H9 (cell line): ENCODE results near the gene C5orf58. TPM values are rescaled to one million over a fixed set of nuclear protein-coding genes. Genes with fewer than 3 reads are reported as not detected.

Source experiments
- DNase-seq: peaks from one replicate; pipeline ENCODE4 v3.0.0-alpha.2; 2017
- H2AFZ ChIP-seq: one replicate; pipeline ENCODE4 v1.6.1; 2013; ENCODE audit warnings: mild to moderate bottlenecking, low read length, control low read depth, moderate library complexity
- H2AK5ac ChIP-seq: 2 replicates; pipeline ENCODE4 v1.6.1; 2013; ENCODE audit warnings: low read length, control low read depth, mixed read lengths; ENCODE audit not compliant: insufficient read length
- H2BK120ac ChIP-seq: one replicate; pipeline ENCODE4 v1.6.1; 2013; ENCODE audit warnings: low read depth, mild to moderate bottlenecking, low read length, control low read depth, inconsistent platforms; ENCODE audit not compliant: poor library complexity, severe bottlenecking
- H2BK12ac ChIP-seq: 2 replicates; pipeline ENCODE4 v1.6.1; 2013; ENCODE audit warnings: low read length, control low read depth, mixed read lengths, low read depth; ENCODE audit not compliant: insufficient read length
- H2BK15ac ChIP-seq: 2 replicates; pipeline ENCODE4 v1.6.1; 2013; ENCODE audit warnings: low read depth, low read length, control low read depth
- H2BK20ac ChIP-seq: one replicate; pipeline ENCODE4 v1.6.1; 2013; ENCODE audit warnings: low read depth, mild to moderate bottlenecking, low read length, control low read depth, inconsistent platforms; ENCODE audit not compliant: poor library complexity, severe bottlenecking
- H2BK5ac ChIP-seq: 2 replicates; pipeline ENCODE4 v1.6.1; 2013; ENCODE audit warnings: low read length, control low read depth, mixed read lengths; ENCODE audit not compliant: insufficient read length
- H3K14ac ChIP-seq: 2 replicates; pipeline ENCODE4 v1.6.1; 2013; ENCODE audit warnings: low read length, control low read depth; ENCODE audit not compliant: insufficient read depth
- H3K18ac ChIP-seq: 2 replicates; pipeline ENCODE4 v1.6.1; 2013; ENCODE audit warnings: low read depth, mild to moderate bottlenecking, mixed read lengths, low read length, control low read depth; ENCODE audit not compliant: insufficient read length
- H3K23ac ChIP-seq: 2 replicates; pipeline ENCODE4 v1.6.1; 2013; ENCODE audit warnings: low read length, control low read depth, mixed read lengths, low read depth; ENCODE audit not compliant: insufficient read length
- H3K23me2 ChIP-seq: 2 replicates; pipeline ENCODE4 v1.6.1; 2013; ENCODE audit warnings: low read depth, mild to moderate bottlenecking, mixed read lengths, low read length, control low read depth; ENCODE audit not compliant: insufficient read length, poor library complexity, severe bottlenecking
- H3K27ac ChIP-seq: 2 replicates; pipeline ENCODE4 v1.5.1; 2013; ENCODE audit warnings: low read length, control low read depth, mixed read lengths, low read depth; ENCODE audit not compliant: insufficient read length
- H3K27me3 ChIP-seq: 2 replicates; pipeline ENCODE4 v1.6.1; 2013; ENCODE audit warnings: low read length, control low read depth, inconsistent platforms; ENCODE audit not compliant: insufficient read depth
- H3K4ac ChIP-seq: 2 replicates; pipeline ENCODE4 v1.6.1; 2013; ENCODE audit warnings: low read depth, mild to moderate bottlenecking, control low read depth, inconsistent platforms, low read length, moderate library complexity
- H3K4me1 ChIP-seq: 2 replicates; pipeline ENCODE4 v1.6.1; 2013; ENCODE audit warnings: low read length, control low read depth, inconsistent platforms; ENCODE audit not compliant: insufficient read depth
- H3K4me2 ChIP-seq: 2 replicates; pipeline ENCODE4 v1.6.1; 2013; ENCODE audit warnings: low read length, control low read depth, mixed read lengths; ENCODE audit not compliant: insufficient read length, insufficient read depth
- H3K56ac ChIP-seq: 2 replicates; pipeline ENCODE4 v1.6.1; 2013; ENCODE audit warnings: low read depth, mild to moderate bottlenecking, mixed read lengths, low read length, control low read depth; ENCODE audit not compliant: insufficient read length
- H3K79me1 ChIP-seq: 2 replicates; pipeline ENCODE4 v1.6.1; 2013; ENCODE audit warnings: low read depth, mild to moderate bottlenecking, moderate library complexity, low read length, control low read depth, inconsistent platforms; ENCODE audit not compliant: insufficient read depth, poor library complexity, severe bottlenecking
- H3K79me2 ChIP-seq: 2 replicates; pipeline ENCODE4 v1.6.1; 2013; ENCODE audit warnings: low read length, control low read depth, inconsistent platforms; ENCODE audit not compliant: insufficient read depth
- H3K9ac ChIP-seq: 2 replicates; pipeline ENCODE4 v1.6.1; 2013; ENCODE audit warnings: low read length, control low read depth, mixed read lengths; ENCODE audit not compliant: insufficient read length; ENCODE audit errors: extremely low read depth
- H3K9me3 ChIP-seq: one replicate; pipeline ENCODE4 v1.6.1; 2013; ENCODE audit warnings: low read depth, low read length, inconsistent platforms; ENCODE audit not compliant: control insufficient read depth
- H3T11ph ChIP-seq: one replicate; pipeline ENCODE4 v1.6.1; 2013; ENCODE audit warnings: mild to moderate bottlenecking, low read length, control low read depth, inconsistent platforms
- H4K20me1 ChIP-seq: one replicate; pipeline ENCODE4 v1.6.1; 2013; ENCODE audit not compliant: control insufficient read depth, insufficient read length, insufficient read depth
- H4K5ac ChIP-seq: 2 replicates; pipeline ENCODE4 v1.6.1; 2013; ENCODE audit warnings: low read depth, mild to moderate bottlenecking, mixed read lengths, low read length, control low read depth; ENCODE audit not compliant: insufficient read length
- H4K8ac ChIP-seq: replicated peaks from 2 replicates; pipeline ENCODE4 v1.6.1; 2013; ENCODE audit warnings: low read length, control low read depth, mixed read lengths, low read depth; ENCODE audit not compliant: insufficient read length
- H4K91ac ChIP-seq: 2 replicates; pipeline ENCODE4 v1.6.1; 2013; ENCODE audit warnings: low read depth, mild to moderate bottlenecking, moderate library complexity, mixed read lengths, low read length, control low read depth; ENCODE audit not compliant: insufficient read length
- H3K27ac Mint-ChIP-seq, 3 experiments: 2 replicates in 2 of 3; 3 replicates in 1 of 3; pipeline ENCODE4 v1.8.0; 2020 to 2021; ENCODE audit warnings: mixed read lengths in 3 of 3, mild to moderate bottlenecking in 1 of 3, moderate library complexity in 1 of 3
- H3K27me3 Mint-ChIP-seq: 2 replicates; pipeline ENCODE4 v1.8.0; 2021; ENCODE audit warnings: low read depth, mild to moderate bottlenecking, moderate library complexity, mixed read lengths
- H3K36me3 Mint-ChIP-seq, 3 experiments: 2 replicates in 2 of 3; 3 replicates in 1 of 3; pipeline ENCODE4 v1.8.0; 2020 to 2021; ENCODE audit warnings: low read depth in 3 of 3, mixed read lengths in 3 of 3; ENCODE audit not compliant: insufficient read depth in 1 of 3
- H3K4me1 Mint-ChIP-seq, 2 experiments: 2 replicates each; pipeline ENCODE4 v1.8.0; 2020; ENCODE audit warnings: mixed read lengths in 2 of 2
- H3K4me3 Mint-ChIP-seq, 2 experiments: 2 replicates in 1 of 2; 3 replicates in 1 of 2; pipeline ENCODE4 v1.8.0; 2020 to 2021; ENCODE audit warnings: mild to moderate bottlenecking in 2 of 2, mixed read lengths in 2 of 2, moderate library complexity in 1 of 2
- H3K9me3 Mint-ChIP-seq, 2 experiments: 2 replicates in 1 of 2; 3 replicates in 1 of 2; pipeline ENCODE4 v1.8.0; 2020; ENCODE audit warnings: mild to moderate bottlenecking in 2 of 2, mixed read lengths in 2 of 2, moderate library complexity in 1 of 2
- WGBS: extraction: QIAGEN DNeasy Blood & Tissue Kit; methylation state at CpG from one replicate; pipeline ENCODE4 v1.1.7; 2013; ENCODE audit warnings: missing lambda C conversion rate, low lambda C conversion rate, mixed read lengths; ENCODE audit not compliant: insufficient read length; ENCODE audit errors: extremely low coverage; 5-methylcytosine and 5-hydroxymethylcytosine counted together
- total RNA-seq: library from RNA; stranded (reverse); gene quantifications from 2 replicates; pipeline ENCODE4 v1.2.1, GENCODE V29; 2021
- TF ChIP-seq, protein P1 (sequence below): fragments of 200-600 bp; sonication (generic); conservative IDR thresholded peaks from 3 replicates; pipeline ENCODE4 v1.8.0; 2021; ENCODE audit warnings: antibody characterized with exemption, mild to moderate bottlenecking

The C5orf58 gene
- total RNA-seq, 1 experiment from 2014 or later = 0.90 TPM

DNA sequence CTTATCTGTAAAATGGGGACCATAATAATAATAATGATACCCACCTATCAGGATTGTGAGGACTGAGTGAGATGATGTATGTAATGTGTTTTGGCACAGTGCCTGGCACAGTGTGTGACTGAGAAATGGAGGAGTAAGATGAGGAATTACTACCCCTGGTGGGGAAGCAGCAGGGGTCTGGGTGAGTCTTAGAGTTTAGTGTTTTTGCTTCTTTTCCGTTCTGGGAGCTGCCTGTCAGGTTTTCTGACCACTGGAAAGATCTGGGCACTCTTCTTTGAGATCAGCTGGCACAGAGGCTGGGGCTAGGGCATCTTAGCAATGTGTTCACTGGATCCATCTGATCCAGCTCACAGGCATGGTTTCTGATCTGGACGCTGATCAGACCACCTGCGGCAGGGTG is 56.3 kb downstream of the C5orf58 start:
- no peaks in the 10 kb centered on the region for H3K79me2 ChIP-seq
- H3K4ac ChIP-seq = no peak overlapping the region
- H3K18ac ChIP-seq = no peak overlapping the region
- H3K27ac ChIP-seq = no peak overlapping the region
- H3K4me1 ChIP-seq = peaks cover 5% of the 10 kb centered on the region; the same call in 1 of the 2 replicates
- H3K79me1 ChIP-seq = no peaks in the 10 kb centered on the region
- H3K4me3 Mint-ChIP-seq = no peak overlapping the region
- WGBS = no CpG with 5 or more reads among the region's 3 CpGs
- H3K4me1 Mint-ChIP-seq = peaks cover 19 to 34% of the 10 kb centered on the region in 2 experiments
- H3K23ac ChIP-seq = no peak overlapping the region
- H2BK20ac ChIP-seq = no peak overlapping the region
- TF ChIP-seq, protein P1, sequence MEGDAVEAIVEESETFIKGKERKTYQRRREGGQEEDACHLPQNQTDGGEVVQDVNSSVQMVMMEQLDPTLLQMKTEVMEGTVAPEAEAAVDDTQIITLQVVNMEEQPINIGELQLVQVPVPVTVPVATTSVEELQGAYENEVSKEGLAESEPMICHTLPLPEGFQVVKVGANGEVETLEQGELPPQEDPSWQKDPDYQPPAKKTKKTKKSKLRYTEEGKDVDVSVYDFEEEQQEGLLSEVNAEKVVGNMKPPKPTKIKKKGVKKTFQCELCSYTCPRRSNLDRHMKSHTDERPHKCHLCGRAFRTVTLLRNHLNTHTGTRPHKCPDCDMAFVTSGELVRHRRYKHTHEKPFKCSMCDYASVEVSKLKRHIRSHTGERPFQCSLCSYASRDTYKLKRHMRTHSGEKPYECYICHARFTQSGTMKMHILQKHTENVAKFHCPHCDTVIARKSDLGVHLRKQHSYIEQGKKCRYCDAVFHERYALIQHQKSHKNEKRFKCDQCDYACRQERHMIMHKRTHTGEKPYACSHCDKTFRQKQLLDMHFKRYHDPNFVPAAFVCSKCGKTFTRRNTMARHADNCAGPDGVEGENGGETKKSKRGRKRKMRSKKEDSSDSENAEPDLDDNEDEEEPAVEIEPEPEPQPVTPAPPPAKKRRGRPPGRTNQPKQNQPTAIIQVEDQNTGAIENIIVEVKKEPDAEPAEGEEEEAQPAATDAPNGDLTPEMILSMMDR = no peak
- no peak overlapping the region for H3K56ac ChIP-seq
- H3K9me3 Mint-ChIP-seq = peaks cover 32 to 36% of the 10 kb centered on the region in 2 experiments
- no peak overlapping the region for H2AFZ ChIP-seq
- H3K9me3 ChIP-seq = peaks cover 13% of the 10 kb centered on the region
- H3K14ac ChIP-seq = no peak overlapping the region
- H3K27ac Mint-ChIP-seq = no peak overlapping the region
- no peak overlapping the region for H4K91ac ChIP-seq
- no peak overlapping the region for H4K8ac ChIP-seq
- H3K36me3 Mint-ChIP-seq = peaks cover 15 to 30% (median 17%) of the 10 kb centered on the region in 3 experiments
- no peak overlapping the region for H3K9ac ChIP-seq
- no peak overlapping the region for H2BK5ac ChIP-seq
- H3K23me2 ChIP-seq = peaks cover 3% of the 10 kb centered on the region
- H4K20me1 ChIP-seq = no peaks in the 10 kb centered on the region
- no peak overlapping the region for H2AK5ac ChIP-seq
- H3K27me3 Mint-ChIP-seq = peaks cover 13% of the 10 kb centered on the region
- no peak overlapping the region for H3K4me2 ChIP-seq
- DNase-seq = no peak
- H3T11ph ChIP-seq = no peak overlapping the region
- H2BK12ac ChIP-seq = no peak overlapping the region
- no peak overlapping the region for H4K5ac ChIP-seq
- no peaks in the 10 kb centered on the region for H3K27me3 ChIP-seq
- no peak overlapping the region for H2BK15ac ChIP-seq
- no peak overlapping the region for H2BK120ac ChIP-seq
